K562 (cell line): ENCODE results near the gene SETD1B. TPM values are rescaled to one million over a fixed set of nuclear protein-coding genes. Genes with fewer than 3 reads are reported as not detected.
A peak's percentile ranks its signal among the peaks of the same experiment; 100 is the strongest.

Source experiments
- ATAC-seq: fragments of 200-7000 bp; cut with Tn5 transposase; 3 replicates; pipeline ENCODE4 v1.9.1; 2020; ENCODE audit warnings: moderate library complexity
- BruUV-seq: library from RNA; stranded (reverse); fragments of 400-500 nt; replicated peaks from 2 replicates; lab custom pipeline; 2021; lab: Mats Ljungman, UMichigan
- CTCF ChIA-PET: fragments of 300-600 bp; formaldehyde crosslinking; extraction: SDS; loops from one replicate; lab custom pipeline; 2021; ENCODE audit warnings: low intra/inter-chr PET ratio; lab: Yijun Ruan, JAX
- POLR2A ChIA-PET: fragments of 300-600, 350-650 bp; sonication (Branson Sonifier 250); formaldehyde crosslinking; extraction: SDS; loops from one replicate; lab custom pipeline; 2021; ENCODE audit warnings: antibody characterized with exemption, inconsistent platforms; lab: Yijun Ruan, JAX
- DNase-seq, 4 experiments: peaks; one replicate each; pipeline versions ENCODE4 v3.0.0 to v3.0.0-alpha.2; 2011 to 2018; ENCODE audit warnings: low spot score in 3 of 4, mixed read lengths in 3 of 4; ENCODE audit errors: extremely low read depth in 1 of 4
- FAIRE-seq: peaks from 2 replicates; lab custom pipeline; 2011; peaks lifted over from hg19 to GRCh38; lab: Jason Lieb, UNC
- H2AFZ ChIP-seq: 2 replicates; pipeline ENCODE4 v1.6.0; 2011; ENCODE audit warnings: low read depth, low read length, control low read depth, inconsistent platforms
- H3K27ac ChIP-seq: fragments of 200-600 bp; 3 replicates; pipeline ENCODE4 v1.8.0; 2011; ENCODE audit warnings: low read depth, mild to moderate bottlenecking, control low read depth, inconsistent platforms, low read length, moderate library complexity, mixed read lengths; ENCODE audit errors: extremely low read depth
- H3K27me3 ChIP-seq, 2 experiments: fragments of 300-600 bp in 1 of 2; 2 replicates in 1 of 2; 3 replicates in 1 of 2; pipeline versions ENCODE4 v1.6.0 to v1.8.0; 2011; ENCODE audit warnings: inconsistent platforms in 2 of 2, low read length in 2 of 2, mild to moderate bottlenecking in 1 of 2, mixed read lengths in 1 of 2, moderate library complexity in 1 of 2; ENCODE audit not compliant: control insufficient read depth in 2 of 2, insufficient read depth in 2 of 2
- H3K36me3 ChIP-seq: fragments of 300-600 bp; 3 replicates; pipeline ENCODE4 v1.8.0; 2011; ENCODE audit warnings: mild to moderate bottlenecking, low read length, inconsistent platforms; ENCODE audit not compliant: control insufficient read depth, insufficient read depth
- H3K4me1 ChIP-seq, 2 experiments: fragments of 200-600 bp in 1 of 2; replicated peaks in 1 of 2; 2 replicates in 1 of 2; 3 replicates in 1 of 2; pipeline versions ENCODE4 v1.5.1 to v1.8.0; 2011; ENCODE audit warnings: inconsistent platforms in 2 of 2, low read length in 2 of 2, mild to moderate bottlenecking in 1 of 2, mixed read lengths in 1 of 2, moderate library complexity in 1 of 2; ENCODE audit not compliant: control insufficient read depth in 2 of 2, insufficient read depth in 2 of 2
- H3K4me2 ChIP-seq: 2 replicates; pipeline ENCODE4 v1.6.1; 2011; ENCODE audit warnings: low read length, control low read depth, inconsistent platforms, mixed read lengths; ENCODE audit not compliant: insufficient read depth
- H3K4me3 ChIP-seq: fragments of 200-600 bp; sonication (generic), shearing (Covaris generic); 2 replicates; pipeline ENCODE4 v1.5.1; 2016; ENCODE audit warnings: control low read depth, inconsistent platforms
- H3K79me2 ChIP-seq: fragments of 200-600 bp; 3 replicates; pipeline ENCODE4 v1.8.0; 2011; ENCODE audit warnings: low read length, inconsistent platforms; ENCODE audit not compliant: control insufficient read depth, insufficient read depth
- H3K9ac ChIP-seq, 2 experiments: 2 replicates each; pipeline versions ENCODE4 v1.6.0 to v1.6.1; 2011; ENCODE audit warnings: low read depth in 2 of 2, low read length in 2 of 2, control low read depth in 1 of 2, inconsistent platforms in 1 of 2, mild to moderate bottlenecking in 1 of 2, mixed read lengths in 1 of 2; ENCODE audit not compliant: insufficient read depth in 1 of 2
- H3K9me1 ChIP-seq: one replicate; pipeline ENCODE4 v1.6.0; 2011; ENCODE audit warnings: inconsistent platforms, mild to moderate bottlenecking, low read length, moderate library complexity; ENCODE audit not compliant: control insufficient read depth, insufficient read depth
- H3K9me3 ChIP-seq: replicated peaks from 2 replicates; pipeline ENCODE4 v1.5.1; 2011; ENCODE audit warnings: low read depth, low read length, inconsistent platforms; ENCODE audit not compliant: control insufficient read depth, insufficient read depth
- H4K20me1 ChIP-seq: replicated peaks from 2 replicates; pipeline ENCODE4 v1.6.1; 2011; ENCODE audit warnings: low read length, inconsistent platforms, mixed read lengths; ENCODE audit not compliant: control insufficient read depth, insufficient read depth
- CAMTA2 ChIP-seq: fragments of 250-450 bp; sonication (Bioruptor Pico); conservative IDR thresholded peaks from 2 replicates; pipeline ENCODE4 v1.5.1; 2022
- CHD1 ChIP-seq: fragments of 200-600 bp; sonication (generic); IDR thresholded peaks from one replicate; pipeline ENCODE4 v1.6.1; 2012; ENCODE audit warnings: mild to moderate bottlenecking, moderate library complexity, low read length, inconsistent platforms
- FOXM1 ChIP-seq, 2 experiments: fragments of 450-650 bp in 1 of 2; sonication (generic) in 1 of 2; formaldehyde crosslinking in 1 of 2; IDR thresholded peaks; 2 replicates each; pipeline versions ENCODE4 v1.6.1 to v1.9.0; 2017 to 2022; ENCODE audit warnings: low read depth in 2 of 2, mild to moderate bottlenecking in 2 of 2, missing genetic modification reagents in 1 of 2, moderate library complexity in 1 of 2
- HDAC1 ChIP-seq, 2 experiments: fragments of 450-650 bp; IDR thresholded peaks; 2 replicates each; pipeline ENCODE4 v1.6.1; 2016 to 2017; ENCODE audit warnings: inconsistent platforms in 1 of 2, mild to moderate bottlenecking in 1 of 2, moderate library complexity in 1 of 2
- HDAC2 ChIP-seq: fragments of 450-650 bp; IDR thresholded peaks from 2 replicates; pipeline ENCODE4 v1.6.1; 2016; ENCODE audit warnings: mild to moderate bottlenecking
- HNRNPH1 ChIP-seq: fragments of 200-400 bp; formaldehyde crosslinking; optimal IDR thresholded peaks from 2 replicates; pipeline ENCODE3; 2017; ENCODE audit warnings: low read depth, mild to moderate bottlenecking, low read length, moderate library complexity
- KAT8 ChIP-seq: fragments of 450-650 bp; IDR thresholded peaks from 2 replicates; pipeline ENCODE4 v1.6.1; 2016; ENCODE audit warnings: low read depth, mild to moderate bottlenecking
- MLX ChIP-seq, 2 experiments: fragments of 450-650 bp in 1 of 2; sonication (generic) in 1 of 2; formaldehyde crosslinking; conservative IDR thresholded peaks; 2 replicates each; pipeline versions ENCODE4 v1.4.0 to v1.8.1; 2020 to 2022; ENCODE audit warnings: mild to moderate bottlenecking in 1 of 2, missing genetic modification reagents in 1 of 2
- SMAD3 ChIP-seq: fragments of 450-650 bp; formaldehyde crosslinking; conservative IDR thresholded peaks from 2 replicates; pipeline ENCODE4 v1.4.0; 2020; ENCODE audit warnings: mild to moderate bottlenecking
- SPI1 ChIP-seq: IDR thresholded peaks from 2 replicates; pipeline ENCODE4 v1.6.1; 2011; ENCODE audit warnings: low read depth, low read length, control low read depth, borderline replicate concordance
- YY1 ChIP-seq, 3 experiments: IDR thresholded peaks; 2 replicates each; pipeline ENCODE4 v1.6.1; 2011; ENCODE audit warnings: low read length in 2 of 3, mild to moderate bottlenecking in 2 of 3, moderate library complexity in 2 of 3, borderline replicate concordance in 1 of 3, control low read depth in 1 of 3, low read depth in 1 of 3; ENCODE audit not compliant: insufficient read depth in 3 of 3, insufficient replicate concordance in 2 of 3, control insufficient read depth in 1 of 3, insufficient read length in 1 of 3; ENCODE audit errors: extremely low read depth in 1 of 3
- ZNF609 ChIP-seq: sonication (generic); formaldehyde crosslinking; IDR thresholded peaks from 2 replicates; pipeline ENCODE4 v1.8.1; 2023; ENCODE audit warnings: missing genetic modification reagents, mild to moderate bottlenecking, borderline replicate concordance
- WGBS: fragments of 100-300 bp; shearing (Covaris generic); methylation state at CpG from one replicate; pipeline ENCODE4 v1.1.6; 2016; ENCODE audit warnings: low coverage, mixed read lengths; ENCODE audit not compliant: insufficient coverage; ENCODE audit errors: missing lambda C conversion rate; 5-methylcytosine and 5-hydroxymethylcytosine counted together
- in situ Hi-C: fragments of 300-500 bp; cut with MboI; formaldehyde crosslinking; loops from 4 replicates; pipeline ENCODE4 v1.15.0; 2018; ENCODE audit warnings: inconsistent platforms, mixed read lengths
- intact Hi-C: fragments of 100-400 bp; cut with micrococcal nuclease; formaldehyde crosslinking; loops from 2 replicates; pipeline ENCODE4 v1.14.2; 2022
- polyA plus RNA-seq, 8 experiments: library from polyadenylated mRNA; depleted of rRNA in 4 of 8; stranded (reverse) in 5 of 8; unstranded in 3 of 8; fragments of >200 nt; fragmentation: Nextera tagmentation in 2 of 8; fragmentation: Illumina TruSeq in 1 of 8; extraction: Ambion mirVana in 2 of 8; extraction: Trizol in 1 of 8; gene quantifications; 2 replicates each; pipeline versions ENCODE4 v1.2.1 to v1.2.3, GENCODE V29; 2011 to 2014; ENCODE audit warnings: inconsistent platforms in 1 of 8, missing spikeins in 1 of 8
- total RNA-seq, 7 experiments: library from RNA; depleted of rRNA in 6 of 7; stranded (reverse); fragments of >200 nt in 6 of 7; fragmentation: Illumina TruSeq in 2 of 7; extraction: Trizol in 2 of 7; gene quantifications; 2 replicates each; pipeline versions ENCODE4 v1.2.1 to v1.2.3, GENCODE V29; 2011 to 2021; ENCODE audit warnings: low replicate concordance in 1 of 7
- TF ChIP-seq, protein P1 (sequence below): IDR thresholded peaks from 3 replicates; pipeline ENCODE4 v1.6.1; 2011; ENCODE audit warnings: borderline replicate concordance, mild to moderate bottlenecking, moderate library complexity; ENCODE audit not compliant: insufficient read length; ENCODE audit errors: extremely low read depth

The SETD1B gene
- total and polyA plus RNA-seq, 9 of the 15 experiments (the other 6 are each of a cell fraction or from before 2014, with no cell fraction given): 0.48 to 26.6 (median 2.3) TPM

DNA sequence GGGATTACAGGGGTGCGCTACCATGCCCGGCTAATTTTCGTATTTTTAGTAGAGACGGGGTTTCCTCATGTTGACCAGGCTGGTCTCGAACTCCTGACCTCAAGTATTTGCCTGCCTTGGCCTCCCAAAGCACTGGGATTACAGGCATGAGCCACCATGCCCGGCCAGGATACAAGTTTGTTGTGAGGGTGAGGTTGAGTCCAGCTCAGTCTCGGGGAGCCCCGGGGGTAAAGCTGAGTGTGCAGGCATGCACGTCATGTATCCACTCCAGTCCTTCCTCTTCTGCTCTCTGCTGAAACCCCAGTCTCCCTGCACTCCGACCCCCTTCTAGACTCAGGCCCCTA, 54.5 kb downstream of the SETD1B start:
- in situ Hi-C loops (no loop called here), intact Hi-C loops (no loop called here)
- Histone ChIP-seq H3K79me2 (no peaks in the 10 kb centered on the region), H3K4me3 (no peak overlapping the region), H3K9me3 (no peaks in the 10 kb centered on the region), H3K9me1 (no peaks in the 10 kb centered on the region), H3K27ac (no peak overlapping the region), H4K20me1 (no peaks in the 10 kb centered on the region), H2AFZ (no peak overlapping the region), H3K27me3 (peaks cover 0 to 8% of the 10 kb centered on the region in 2 experiments; a peak in 1 of 5 replicates), H3K4me1 (peaks cover 8 to 14% of the 10 kb centered on the region in 2 experiments; a peak in 4 of 5 replicates), H3K4me2 (no peak overlapping the region), H3K9ac (peak overlapping the region in 1 of 2 experiments; percentile 31; a peak in 2 of 4 replicates), H3K36me3 (no peaks in the 10 kb centered on the region)
- POLR2A ChIA-PET: no interaction called here
- FAIRE-seq (no peak), DNase-seq (no peak), ATAC-seq (no peak)
- CTCF ChIA-PET: no interaction called here
- WGBS: 69% methylated on average over 9 of the region's 10 CpGs
- BruUV-seq: no TSS peak
- TF ChIP-seq HDAC1 (IDR thresholded peaks at IDR 0.05) (no peak), FOXM1 (IDR thresholded peaks at IDR 0.05; ENCODE audit: low read depth) (no peak), FOXM1 (CRISPR knock-in tag; IDR thresholded peaks at IDR 0.05; ENCODE audit: low read depth) (no peak), HDAC2 (no peak), HNRNPH1 (no peak), KAT8 (no peak), MLX (CRISPR knock-in tag; conservative IDR thresholded peaks at IDR 0.05) (no peak), CAMTA2 (CRISPR knock-in tag) (no peak), YY1 (IDR thresholded peaks at IDR 0.05; ENCODE audit: borderline replicate concordance in 1 of 3, control insufficient read depth in 1 of 3, extremely low read depth in 1 of 3, insufficient read depth in 3 of 3, insufficient read length in 1 of 3, insufficient replicate concordance in 2 of 3, low read depth in 1 of 3, low read length in 2 of 3) (no peak), ZNF609 (CRISPR knock-in tag) (no peak), CHD1 (no peak), SMAD3 (CRISPR knock-in tag) (no peak), SPI1 (no peak)
- TF ChIP-seq, protein P1, sequence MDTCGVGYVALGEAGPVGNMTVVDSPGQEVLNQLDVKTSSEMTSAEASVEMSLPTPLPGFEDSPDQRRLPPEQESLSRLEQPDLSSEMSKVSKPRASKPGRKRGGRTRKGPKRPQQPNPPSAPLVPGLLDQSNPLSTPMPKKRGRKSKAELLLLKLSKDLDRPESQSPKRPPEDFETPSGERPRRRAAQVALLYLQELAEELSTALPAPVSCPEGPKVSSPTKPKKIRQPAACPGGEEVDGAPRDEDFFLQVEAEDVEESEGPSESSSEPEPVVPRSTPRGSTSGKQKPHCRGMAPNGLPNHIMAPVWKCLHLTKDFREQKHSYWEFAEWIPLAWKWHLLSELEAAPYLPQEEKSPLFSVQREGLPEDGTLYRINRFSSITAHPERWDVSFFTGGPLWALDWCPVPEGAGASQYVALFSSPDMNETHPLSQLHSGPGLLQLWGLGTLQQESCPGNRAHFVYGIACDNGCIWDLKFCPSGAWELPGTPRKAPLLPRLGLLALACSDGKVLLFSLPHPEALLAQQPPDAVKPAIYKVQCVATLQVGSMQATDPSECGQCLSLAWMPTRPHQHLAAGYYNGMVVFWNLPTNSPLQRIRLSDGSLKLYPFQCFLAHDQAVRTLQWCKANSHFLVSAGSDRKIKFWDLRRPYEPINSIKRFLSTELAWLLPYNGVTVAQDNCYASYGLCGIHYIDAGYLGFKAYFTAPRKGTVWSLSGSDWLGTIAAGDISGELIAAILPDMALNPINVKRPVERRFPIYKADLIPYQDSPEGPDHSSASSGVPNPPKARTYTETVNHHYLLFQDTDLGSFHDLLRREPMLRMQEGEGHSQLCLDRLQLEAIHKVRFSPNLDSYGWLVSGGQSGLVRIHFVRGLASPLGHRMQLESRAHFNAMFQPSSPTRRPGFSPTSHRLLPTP: no peak
